Hepatocyte (in vitro differentiated cells): Measurements from ENCODE around the gene CDHR1. TPM values are rescaled to one million over a fixed set of nuclear protein-coding genes. Genes with fewer than 3 reads are reported as not detected.

ENCODE experiments used
- DNase-seq: peaks from one replicate; pipeline ENCODE4 v3.0.0-alpha.2; 2016; ENCODE audit warnings: low spot score
- H2AFZ ChIP-seq: fragments of 200-600 bp; sonication (generic); 2 replicates; pipeline ENCODE4 v1.6.0; 2016; ENCODE audit warnings: antibody characterized with exemption, mild to moderate bottlenecking
- H3K27ac ChIP-seq: fragments of 200-600 bp; sonication (generic); 2 replicates; pipeline ENCODE4 v1.5.1; 2016; ENCODE audit warnings: mild to moderate bottlenecking
- H3K27me3 ChIP-seq: fragments of 200-600 bp; sonication (generic); 2 replicates; pipeline ENCODE4 v1.6.1; 2016
- H3K36me3 ChIP-seq: fragments of 200-600 bp; sonication (generic); replicated peaks from 2 replicates; pipeline ENCODE4 v1.5.1; 2016; ENCODE audit warnings: low read depth; ENCODE audit not compliant: insufficient read depth
- H3K4me1 ChIP-seq: fragments of 200-600 bp; sonication (generic); 2 replicates; pipeline ENCODE4 v1.5.1; 2016; ENCODE audit warnings: mild to moderate bottlenecking, moderate library complexity; ENCODE audit not compliant: insufficient read depth
- H3K4me2 ChIP-seq: fragments of 200-600 bp; sonication (generic); 2 replicates; pipeline ENCODE4 v1.6.0; 2016
- H3K4me3 ChIP-seq: fragments of 200-600 bp; sonication (generic); 2 replicates; pipeline ENCODE4 v1.5.1; 2016; ENCODE audit warnings: mild to moderate bottlenecking
- H3K79me2 ChIP-seq: fragments of 200-600 bp; sonication (generic); 2 replicates; pipeline ENCODE4 v1.6.0; 2017; ENCODE audit warnings: mild to moderate bottlenecking
- H3K9me2 ChIP-seq: fragments of 200-600 bp; sonication (generic); replicated peaks from 2 replicates; pipeline ENCODE4 v1.6.0; 2017; ENCODE audit warnings: mild to moderate bottlenecking; ENCODE audit not compliant: insufficient read depth
- H3K9me3 ChIP-seq: fragments of 200-600 bp; sonication (generic); 2 replicates; pipeline ENCODE4 v1.5.1; 2016; ENCODE audit warnings: low read depth, mild to moderate bottlenecking
- H4K20me1 ChIP-seq: fragments of 200-600 bp; sonication (generic); 2 replicates; pipeline ENCODE4 v1.6.0; 2016; ENCODE audit warnings: mild to moderate bottlenecking; ENCODE audit not compliant: insufficient read depth, poor library complexity, severe bottlenecking
- CTCF ChIP-seq: fragments of 200-600 bp; sonication (generic); IDR thresholded peaks from 2 replicates; pipeline ENCODE4 v1.5.1; 2016; ENCODE audit warnings: antibody characterized with exemption, mild to moderate bottlenecking; ENCODE audit not compliant: poor library complexity
- EZH2 ChIP-seq: fragments of 200-600 bp; sonication (generic); IDR thresholded peaks from 2 replicates; pipeline ENCODE4 v1.6.1; 2016; ENCODE audit warnings: antibody characterized with exemption, mild to moderate bottlenecking, borderline replicate concordance
- EZH2phosphoT487 ChIP-seq: fragments of 200-600 bp; sonication (generic); IDR thresholded peaks from one replicate; pipeline ENCODE4 v1.6.1; 2018; ENCODE audit warnings: antibody characterized with exemption, mild to moderate bottlenecking, low read depth, moderate library complexity; ENCODE audit not compliant: unreplicated experiment, severe bottlenecking
- WGBS: methylation state at CpG from one replicate; pipeline ENCODE4 v1.1.6; 2016; ENCODE audit warnings: low lambda C conversion rate; ENCODE audit errors: missing lambda C conversion rate; 5-methylcytosine and 5-hydroxymethylcytosine counted together
- polyA plus RNA-seq: library from polyadenylated mRNA; unstranded; fragments of >200 nt; fragmentation: Nextera tagmentation; extraction: Ambion mirVana; gene quantifications from 2 replicates; pipeline ENCODE4 v1.2.1, GENCODE V29; 2016
- total RNA-seq: library from RNA; depleted of rRNA; stranded (reverse); fragments of >200 nt; gene quantifications from 2 replicates; pipeline ENCODE4 v1.2.3, GENCODE V29; 2014

The CDHR1 gene
- total and polyA plus RNA-seq, 2 experiments from 2014 or later = 0.03 TPM; not detected in 1

- Histone ChIP-seq H3K9me3 (no peaks in the 10 kb centered on the region), H3K27me3 (no peaks in the 10 kb centered on the region), H3K4me2 (no peak overlapping the region), H3K36me3 (no peaks in the 10 kb centered on the region), H3K4me3 (no peak overlapping the region), H3K27ac (peak overlapping the region; percentile 20), H2AFZ (no peak overlapping the region), H3K9me2 (no peaks in the 10 kb centered on the region), H4K20me1 (no peaks in the 10 kb centered on the region), H3K79me2 (no peaks in the 10 kb centered on the region), H3K4me1 (no peaks in the 10 kb centered on the region)
- TF ChIP-seq CTCF (no peak), EZH2 (no peak), EZH2phosphoT487 (no peak)
- DNase-seq = no peak
- 91% methylated on average over 9 of the region's 9 CpGs for WGBS
Measured at GRCh38 chr10:84172467-84173356, 21.6 kb upstream of the CDHR1 start.

- Histone ChIP-seq H3K9me2 (no peaks in the 10 kb centered on the region), H3K79me2 (no peaks in the 10 kb centered on the region), H3K36me3 (no peaks in the 10 kb centered on the region), H3K9me3 (no peaks in the 10 kb centered on the region), H3K4me2 (no peak within 1 kb of the TSS), H3K4me1 (no peaks in the 10 kb centered on the region), H2AFZ (no peak within 1 kb of the TSS), H3K27ac (peak within 1 kb of the TSS; percentile 20), H4K20me1 (no peaks in the 10 kb centered on the region), H3K27me3 (no peaks in the 10 kb centered on the region), H3K4me3 (no peak within 1 kb of the TSS)
- 77% methylated on average over 2 of the region's 2 CpGs for WGBS
- no peak for TF ChIP-seq EZH2
- no peak for TF ChIP-seq EZH2phosphoT487
- TF ChIP-seq CTCF = no peak
- peak; percentile 30 for DNase-seq
Measured at GRCh38 chr10:84173501-84173929, 20.8 kb upstream of the CDHR1 start, which contains the start of gene GPR15LG. TSS of gene GPR15LG (plus strand) at chr10:84173801. CDS start at chr10:84173852, 51 bp downstream.

- Histone ChIP-seq H3K4me3 (no peak overlapping the region), H2AFZ (no peak overlapping the region), H3K79me2 (no peaks in the 10 kb centered on the region), H3K27ac (no peak overlapping the region), H3K9me2 (no peaks in the 10 kb centered on the region), H4K20me1 (no peaks in the 10 kb centered on the region), H3K27me3 (no peaks in the 10 kb centered on the region), H3K36me3 (no peaks in the 10 kb centered on the region), H3K9me3 (no peaks in the 10 kb centered on the region), H3K4me2 (no peak overlapping the region), H3K4me1 (no peaks in the 10 kb centered on the region)
- TF ChIP-seq CTCF = no peak
- no peak for DNase-seq
- WGBS = 96% methylated on average over 6 of the region's 6 CpGs
Measured at GRCh38 chr10:84175436-84175835, 18.9 kb upstream of the CDHR1 start.
